AG04450 (cell line): ENCODE data around the gene BMERB1. TPM values are rescaled to one million over a fixed set of nuclear protein-coding genes. Genes with fewer than 3 reads are reported as not detected.

Experiments used
- CTCF ChIA-PET: fragments of 300-600, 350-600 bp; formaldehyde crosslinking; extraction: SDS; loops from one replicate; lab custom pipeline; 2022; ENCODE audit warnings: antibody characterized with exemption, inconsistent platforms; lab: Charles Lee
- POLR2A ChIA-PET: fragments of 350-600 bp; formaldehyde crosslinking; extraction: SDS; loops from one replicate; lab custom pipeline; 2021; ENCODE audit warnings: antibody characterized with exemption, inconsistent platforms; lab: Yijun Ruan, JAX
- DNase-seq: peaks from one replicate; pipeline ENCODE4 v3.0.0-alpha.2; 2011; ENCODE audit warnings: low read depth, low spot score
- H3K27ac ChIP-seq: one replicate; pipeline ENCODE4 v1.5.1; 2012; ENCODE audit warnings: low read depth, low read length, control low read depth
- H3K27me3 ChIP-seq: one replicate; pipeline ENCODE4 v1.6.0; 2012; ENCODE audit warnings: low read length; ENCODE audit not compliant: control insufficient read depth, insufficient read depth
- H3K4me3 ChIP-seq: 2 replicates; pipeline ENCODE4 v1.5.1; 2011; ENCODE audit warnings: mild to moderate bottlenecking, low read depth, low read length, control low read depth
- H3K9me3 ChIP-seq: 2 replicates; pipeline ENCODE4 v1.5.1; 2012; ENCODE audit warnings: low read length; ENCODE audit not compliant: control insufficient read depth, insufficient read depth
- CTCF ChIP-seq: IDR thresholded peaks from 2 replicates; pipeline ENCODE4 v1.5.1; 2011; ENCODE audit warnings: low read depth, low read length, control low read depth, inconsistent platforms
- polyA plus RNA-seq: library from polyadenylated mRNA; depleted of rRNA; stranded (reverse); fragments of >200 nt; gene quantifications from 2 replicates; pipeline ENCODE4 v1.2.3, GENCODE V29; 2011

BMERB1 gene
- polyA plus RNA-seq, 1 experiment: 43.9 TPM

- CTCF ChIA-PET: no interaction called here
- TF ChIP-seq CTCF: no peak
- H3K27ac ChIP-seq: peak overlapping the region; percentile 83
- H3K4me3 ChIP-seq: no peak overlapping the region
- no peaks in the 10 kb centered on the region for H3K27me3 ChIP-seq
- no peaks in the 10 kb centered on the region; the same call in 1 of the 2 replicates for H3K9me3 ChIP-seq
- POLR2A ChIA-PET: interaction anchor here (0.5 kb wide), 1 partner anchor 104 kb away, joined by 3 read pairs; no protein-coding TSS in a partner anchor
- DNase-seq: peak; percentile 76
These were observed 67.8 kb downstream of the BMERB1 start for GRCh38 chr16:15502041-15502725.

GRCh38 chr16:15506441-15506840 is 72.1 kb downstream of the BMERB1 start:
- no peak overlapping the region for H3K27ac ChIP-seq
- H3K9me3 ChIP-seq: no peaks in the 10 kb centered on the region
- H3K27me3 ChIP-seq: no peaks in the 10 kb centered on the region
- CTCF ChIA-PET: interaction anchor here (1.3 to 1.6 kb wide), 2 partner anchors 9 to 45 kb away, joined by 4 to 6 read pairs; no protein-coding TSS in a partner anchor
- POLR2A ChIA-PET: no interaction called here
- TF ChIP-seq CTCF: no peak
- DNase-seq: no peak
- no peak overlapping the region for H3K4me3 ChIP-seq

GRCh38 chr16:15507301-15507958 is 73.0 kb downstream of the BMERB1 start:
- Histone ChIP-seq H3K9me3 (no peaks in the 10 kb centered on the region), H3K27me3 (no peaks in the 10 kb centered on the region), H3K4me3 (no peak overlapping the region), H3K27ac (no peak overlapping the region)
- no peak for TF ChIP-seq CTCF
- no peak for DNase-seq
- ChIA-PET CTCF (interaction anchor here (1.3 to 1.6 kb wide), 2 partner anchors 10 to 44 kb away, joined by 4 to 6 read pairs; no protein-coding TSS in a partner anchor), POLR2A (no interaction called here)

GRCh38 chr16:15507959-15508627 is 73.7 kb downstream of the BMERB1 start:
- Histone ChIP-seq H3K27ac (no peak overlapping the region), H3K4me3 (no peak overlapping the region), H3K9me3 (no peaks in the 10 kb centered on the region), H3K27me3 (no peaks in the 10 kb centered on the region)
- ChIA-PET CTCF (interaction anchor here (1.6 kb wide), 1 partner anchor 10 kb away, joined by 4 read pairs; no protein-coding TSS in a partner anchor), POLR2A (no interaction called here)
- no peak for DNase-seq
- no peak for TF ChIP-seq CTCF
